Measurements from ENCODE around the gene TXNRD2. TPM values are rescaled to one million over a fixed set of nuclear protein-coding genes. Genes with fewer than 3 reads are reported as not detected.

Gene TXNRD2
- polyA plus RNA-seq, 1 donor from 2014 or later: 17.3 TPM

GRCh38 chr22:19863571-19863970 is 78.0 kb downstream of the TXNRD2 start:
- H3K4me3 Mint-ChIP-seq: peak overlapping the region in 1 of 4 donors; percentile 43
- H3K27me3 Mint-ChIP-seq: no peaks in the 10 kb centered on the region
- H3K27ac Mint-ChIP-seq: no peak overlapping the region
- peaks cover 6% of the 10 kb centered on the region for H3K36me3 Mint-ChIP-seq
- no peaks in the 10 kb centered on the region for H3K9me3 Mint-ChIP-seq
- peaks cover 0 to 3% (median 0%) of the 10 kb centered on the region in 3 donors for H3K4me1 Mint-ChIP-seq

GRCh38 chr22:19862619-19863246 is 78.9 kb downstream of the TXNRD2 start:
- Mint-ChIP-seq H3K4me3 (no peak overlapping the region), H3K36me3 (peaks cover 6% of the 10 kb centered on the region), H3K9me3 (no peaks in the 10 kb centered on the region), H3K27me3 (no peaks in the 10 kb centered on the region), H3K4me1 (peaks cover 0 to 3% (median 0%) of the 10 kb centered on the region in 3 donors), H3K27ac (no peak overlapping the region)

DNA sequence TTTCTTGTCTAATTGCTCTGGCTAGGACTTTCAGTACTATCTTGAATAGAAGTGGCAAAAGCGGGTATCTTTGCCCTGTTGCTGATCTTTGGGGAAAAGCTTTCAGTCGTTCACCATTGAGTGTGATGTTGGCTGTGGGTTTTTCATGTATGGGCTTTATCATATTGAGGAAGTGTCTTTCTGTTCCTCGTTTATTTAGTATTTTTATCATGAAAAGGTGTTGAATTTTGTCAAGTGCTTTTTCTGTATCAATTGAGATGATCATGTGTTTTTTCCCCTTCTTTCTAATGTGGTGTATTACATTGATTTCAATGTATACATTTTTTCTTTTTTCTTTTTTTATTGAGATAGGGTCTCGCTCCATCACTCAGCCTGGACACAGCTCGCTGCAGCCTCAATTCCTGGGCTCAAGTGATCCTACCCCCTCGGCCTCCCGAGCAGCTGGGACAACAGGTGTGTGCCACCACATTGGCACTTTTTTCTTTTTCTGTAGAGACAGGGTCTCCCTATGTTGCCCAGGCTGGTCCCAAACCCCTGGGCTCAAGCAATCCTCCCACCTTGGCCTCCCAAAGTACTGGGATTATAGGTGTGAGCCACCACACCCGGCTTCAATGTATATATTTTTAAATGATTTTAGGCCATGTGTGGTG is 81.6 kb downstream of the TXNRD2 start:
- Mint-ChIP-seq H3K4me3 (peak overlapping the region in 1 of 4 donors; percentile 23), H3K4me1 (peaks cover 9 to 11% (median 10%) of the 10 kb centered on the region in 3 donors), H3K27ac (no peak overlapping the region), H3K36me3 (peaks cover 8% of the 10 kb centered on the region), H3K9me3 (no peaks in the 10 kb centered on the region), H3K27me3 (no peaks in the 10 kb centered on the region)

- H3K4me3 Mint-ChIP-seq: peak overlapping the region in 2 of 4 donors; percentile 14 to 93
- peak overlapping the region in 2 of 3 donors; percentile 66 to 69 for H3K27ac Mint-ChIP-seq
- no peaks in the 10 kb centered on the region for H3K27me3 Mint-ChIP-seq
- H3K36me3 Mint-ChIP-seq: peaks cover 5% of the 10 kb centered on the region
- no peaks in the 10 kb centered on the region for H3K9me3 Mint-ChIP-seq
- H3K4me1 Mint-ChIP-seq: peaks cover 21 to 26% (median 24%) of the 10 kb centered on the region in 3 donors
Measured at GRCh38 chr22:19857382-19857781, 84.2 kb downstream of the TXNRD2 start.

DNA sequence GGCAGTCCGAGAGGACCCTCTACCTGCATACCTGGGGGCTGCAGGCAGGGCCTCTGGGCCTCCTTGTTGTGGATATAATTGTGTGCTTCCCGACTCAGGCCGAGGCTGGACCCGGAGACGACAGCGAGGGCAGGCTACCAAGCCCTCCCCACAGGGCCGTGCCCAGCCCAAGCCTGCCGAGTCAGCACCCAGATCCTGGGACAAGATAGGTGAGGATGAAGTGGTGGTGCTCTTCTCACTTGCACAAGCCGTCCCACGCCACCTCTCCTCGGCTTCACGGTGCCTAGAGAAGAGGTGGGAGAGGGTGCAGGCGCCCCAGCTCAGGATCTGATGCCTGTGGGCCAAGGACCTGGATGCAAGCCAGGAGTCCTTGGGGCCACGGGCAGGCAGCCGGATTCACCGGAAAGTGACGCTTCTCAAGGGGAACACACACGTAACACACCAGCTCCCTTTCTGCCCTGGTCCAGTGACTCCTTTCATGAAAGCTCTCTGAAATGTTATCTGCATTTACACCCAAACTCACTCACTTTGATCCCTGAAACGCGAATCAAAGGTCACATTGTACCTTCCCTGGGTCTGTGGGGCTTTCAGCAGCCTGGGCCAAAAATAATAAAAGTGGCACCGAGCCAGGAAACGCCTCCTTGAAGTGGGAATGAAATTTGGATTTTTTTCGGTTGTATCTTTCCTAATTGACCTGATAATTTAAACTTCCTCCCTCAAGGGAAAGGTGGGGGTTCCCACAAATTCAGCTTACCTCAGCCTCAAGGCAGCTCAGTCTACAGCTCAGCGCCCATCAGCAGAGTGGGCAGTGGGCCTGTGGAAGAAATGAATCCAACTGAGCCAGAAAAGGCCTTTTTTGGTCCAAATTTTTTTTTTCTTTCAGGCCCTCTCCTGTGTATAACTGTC is 85.9 kb downstream of the TXNRD2 start:
- no peaks in the 10 kb centered on the region for H3K27me3 Mint-ChIP-seq
- H3K4me1 Mint-ChIP-seq: peaks cover 21 to 26% (median 26%) of the 10 kb centered on the region in 3 donors
- peaks cover 4% of the 10 kb centered on the region for H3K36me3 Mint-ChIP-seq
- peak overlapping the region; percentile 92 to 96 (median 94) for H3K4me3 Mint-ChIP-seq
- peak overlapping the region; percentile 69 to 96 (median 95) for H3K27ac Mint-ChIP-seq
- H3K9me3 Mint-ChIP-seq: no peaks in the 10 kb centered on the region

DNA sequence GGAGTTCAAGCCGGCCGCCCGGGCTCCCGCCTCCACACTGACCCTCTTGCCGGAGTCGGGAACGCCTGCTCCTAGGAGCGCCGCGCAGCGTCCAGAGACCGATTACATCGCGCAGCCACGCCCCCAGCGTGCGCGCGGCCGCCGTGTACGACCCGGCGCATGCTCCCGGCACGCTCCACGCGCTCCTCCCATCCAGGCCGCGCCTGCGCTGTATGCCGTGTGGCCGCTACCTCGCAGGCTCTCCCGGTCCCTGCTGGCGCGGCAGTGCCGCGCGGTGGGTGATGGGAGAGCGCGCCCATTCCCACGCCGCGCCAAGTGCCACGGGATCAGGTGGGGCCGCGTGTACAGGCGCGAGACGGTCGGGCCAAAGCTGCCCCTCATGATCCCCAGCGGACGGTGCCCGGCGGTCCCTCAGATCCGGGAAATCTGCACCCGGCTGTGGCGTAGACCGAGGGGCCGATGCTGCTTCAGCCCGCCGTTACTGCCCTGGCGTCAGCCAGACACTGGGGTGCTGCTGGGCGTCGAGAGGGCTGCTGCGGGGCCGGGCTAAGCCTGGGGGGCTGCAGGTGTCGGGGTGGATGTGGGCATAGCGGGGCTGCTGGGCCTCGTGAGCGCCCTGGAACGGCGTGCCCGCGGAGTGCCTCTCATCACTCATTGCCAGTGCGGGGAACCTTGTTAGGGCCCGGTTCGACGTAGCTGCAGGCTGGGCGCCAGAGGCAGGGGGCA is 86.7 kb downstream of the TXNRD2 start, which contains the start of the genes GNB1L and RTL10:
GNB1L (minus strand) TSS at position 97 of the 726 bp plus-strand sequence. CDS start 33,519 bp downstream, outside the sequence.
RTL10 (minus strand) TSS at position 97 of the 726 bp plus-strand sequence. CDS start 2,613 bp downstream, outside the sequence.
- no peaks in the 10 kb centered on the region for H3K27me3 Mint-ChIP-seq
- peaks cover 6% of the 10 kb centered on the region for H3K36me3 Mint-ChIP-seq
- peaks cover 21 to 26% (median 26%) of the 10 kb centered on the region in 3 donors for H3K4me1 Mint-ChIP-seq
- no peaks in the 10 kb centered on the region for H3K9me3 Mint-ChIP-seq
- H3K27ac Mint-ChIP-seq: peak within 1 kb of the TSS; percentile 89 to 96 (median 95)
- peak within 1 kb of the TSS; percentile 92 to 96 (median 94) for H3K4me3 Mint-ChIP-seq

DNA sequence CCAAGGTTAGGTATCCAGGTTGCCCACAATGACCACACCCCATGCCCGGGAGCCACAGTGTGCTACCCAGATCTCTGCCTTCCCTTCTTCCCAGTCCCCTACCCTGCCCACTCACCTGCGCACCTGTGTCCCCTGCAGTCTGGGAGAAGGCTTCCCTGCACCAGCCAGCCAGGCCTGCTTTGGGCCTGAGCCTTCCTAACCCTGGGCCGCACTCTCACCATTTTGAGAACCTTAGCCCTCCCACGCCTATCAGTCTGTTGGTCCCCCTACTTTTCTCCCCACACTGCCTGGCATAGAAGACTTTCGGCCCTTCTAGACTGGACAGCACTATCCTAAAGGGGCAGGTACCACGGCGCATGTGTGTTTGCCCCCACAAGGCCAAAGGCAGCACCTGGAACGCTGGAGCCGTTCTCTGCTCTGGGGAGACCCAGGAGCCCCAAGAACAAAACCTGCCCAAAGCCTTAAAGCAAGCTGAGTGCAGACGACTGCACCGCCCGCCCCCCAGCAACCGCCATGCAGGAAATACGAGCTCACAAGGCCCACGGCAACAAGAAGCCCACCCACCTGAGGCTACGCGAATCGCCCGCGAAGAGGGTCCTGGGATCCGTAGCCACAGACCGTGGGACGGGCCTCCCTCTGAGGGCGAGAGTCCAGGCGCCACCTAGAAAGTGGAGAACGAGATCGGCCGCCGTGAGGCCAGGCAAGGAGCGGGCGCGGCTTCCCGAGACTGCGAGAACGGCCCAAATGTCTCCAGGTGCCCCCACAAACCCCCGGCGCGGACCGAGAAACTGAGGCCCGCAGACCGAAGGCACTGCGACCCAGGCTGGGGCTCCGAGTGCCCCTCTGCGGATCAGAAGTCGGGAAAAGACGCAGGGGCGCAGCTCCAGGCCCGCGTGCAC is 87.5 kb downstream of the TXNRD2 start:
- Mint-ChIP-seq H3K27me3 (no peaks in the 10 kb centered on the region), H3K9me3 (no peaks in the 10 kb centered on the region), H3K4me1 (peaks cover 18 to 26% (median 26%) of the 10 kb centered on the region in 3 donors), H3K4me3 (peak overlapping the region; percentile 92 to 96 (median 94)), H3K36me3 (peaks cover 4% of the 10 kb centered on the region), H3K27ac (peak overlapping the region; percentile 86 to 96 (median 89))

DNA sequence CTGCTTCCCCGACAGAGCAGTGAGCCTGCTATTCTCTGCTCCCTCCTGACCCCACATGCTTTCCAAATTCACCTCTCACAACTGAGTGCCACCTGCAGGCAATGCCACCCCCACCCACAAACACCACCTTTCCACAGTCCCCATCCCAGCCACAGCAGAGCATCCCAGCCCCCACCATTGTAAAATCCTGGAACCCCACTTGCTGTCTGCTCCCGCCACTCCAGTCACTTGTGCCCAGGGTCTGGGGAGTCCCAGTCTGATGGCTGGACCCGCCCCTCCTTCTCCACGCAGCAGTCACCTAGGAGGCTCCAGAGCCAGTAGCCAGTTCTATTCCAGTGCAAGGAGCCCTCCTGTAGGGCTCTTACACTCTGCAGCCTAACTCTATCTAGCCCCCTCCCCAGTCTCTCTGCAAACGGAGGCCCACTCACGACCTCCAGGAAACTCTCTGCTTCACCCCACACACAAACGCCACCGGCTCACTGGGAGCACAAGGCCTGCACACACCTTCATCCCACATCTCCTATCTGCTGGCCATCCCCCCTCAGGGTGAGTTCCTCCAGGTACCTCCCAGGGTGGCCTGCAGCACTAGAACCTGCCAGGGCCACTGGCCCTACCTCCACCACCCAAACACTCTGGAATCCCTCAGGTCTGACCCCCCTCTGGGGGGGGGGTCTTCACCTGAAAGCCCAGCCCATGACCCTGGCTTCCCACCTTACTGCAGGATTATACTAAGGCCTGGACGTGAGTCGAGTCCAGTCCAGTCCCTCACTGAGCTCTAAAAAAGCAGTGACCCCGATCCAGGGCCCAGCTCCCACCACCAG is 88.3 kb downstream of the TXNRD2 start:
- no peaks in the 10 kb centered on the region for H3K9me3 Mint-ChIP-seq
- H3K27ac Mint-ChIP-seq: peak overlapping the region in 2 of 3 donors; percentile 89 to 96
- peak overlapping the region; percentile 92 to 96 (median 94) for H3K4me3 Mint-ChIP-seq
- H3K36me3 Mint-ChIP-seq: peaks cover 4% of the 10 kb centered on the region
- H3K4me1 Mint-ChIP-seq: peaks cover 18 to 26% (median 26%) of the 10 kb centered on the region in 3 donors
- no peaks in the 10 kb centered on the region for H3K27me3 Mint-ChIP-seq

DNA sequence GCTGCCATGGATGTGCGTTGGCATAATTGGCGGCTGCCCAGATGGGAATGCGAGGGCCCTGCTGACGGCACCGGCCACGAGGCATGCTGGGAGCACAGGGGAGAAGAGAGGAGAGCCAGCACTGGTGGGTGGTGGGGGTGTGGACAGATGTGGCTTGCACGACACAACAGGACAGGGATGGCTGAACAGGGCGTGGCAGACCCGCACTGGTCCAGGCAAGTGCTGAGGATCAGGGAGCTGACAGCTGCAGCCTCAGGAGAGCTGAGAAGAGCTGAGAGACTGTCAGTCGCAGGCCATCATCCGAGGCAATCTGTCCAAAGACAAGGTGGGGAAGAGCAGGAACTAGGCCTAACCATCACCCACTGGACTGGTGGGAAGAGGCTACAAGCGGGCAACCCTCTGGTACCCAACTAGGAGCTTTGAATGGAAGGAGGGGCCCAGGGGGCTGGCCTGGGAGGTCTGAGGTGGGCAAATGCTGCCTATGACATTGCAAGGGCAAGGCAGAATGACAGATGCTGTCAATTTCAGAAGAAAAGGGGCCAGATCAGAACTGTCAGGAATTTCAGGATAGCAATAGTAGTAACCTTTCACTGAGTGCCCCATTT is 89.3 kb downstream of the TXNRD2 start:
- Mint-ChIP-seq H3K27me3 (no peaks in the 10 kb centered on the region), H3K27ac (peak overlapping the region in 1 of 3 donors; percentile 89), H3K9me3 (no peaks in the 10 kb centered on the region), H3K4me1 (peaks cover 18 to 25% (median 23%) of the 10 kb centered on the region in 3 donors), H3K36me3 (peaks cover 4% of the 10 kb centered on the region), H3K4me3 (peak overlapping the region in 2 of 4 donors; percentile 13 to 93)

DNA sequence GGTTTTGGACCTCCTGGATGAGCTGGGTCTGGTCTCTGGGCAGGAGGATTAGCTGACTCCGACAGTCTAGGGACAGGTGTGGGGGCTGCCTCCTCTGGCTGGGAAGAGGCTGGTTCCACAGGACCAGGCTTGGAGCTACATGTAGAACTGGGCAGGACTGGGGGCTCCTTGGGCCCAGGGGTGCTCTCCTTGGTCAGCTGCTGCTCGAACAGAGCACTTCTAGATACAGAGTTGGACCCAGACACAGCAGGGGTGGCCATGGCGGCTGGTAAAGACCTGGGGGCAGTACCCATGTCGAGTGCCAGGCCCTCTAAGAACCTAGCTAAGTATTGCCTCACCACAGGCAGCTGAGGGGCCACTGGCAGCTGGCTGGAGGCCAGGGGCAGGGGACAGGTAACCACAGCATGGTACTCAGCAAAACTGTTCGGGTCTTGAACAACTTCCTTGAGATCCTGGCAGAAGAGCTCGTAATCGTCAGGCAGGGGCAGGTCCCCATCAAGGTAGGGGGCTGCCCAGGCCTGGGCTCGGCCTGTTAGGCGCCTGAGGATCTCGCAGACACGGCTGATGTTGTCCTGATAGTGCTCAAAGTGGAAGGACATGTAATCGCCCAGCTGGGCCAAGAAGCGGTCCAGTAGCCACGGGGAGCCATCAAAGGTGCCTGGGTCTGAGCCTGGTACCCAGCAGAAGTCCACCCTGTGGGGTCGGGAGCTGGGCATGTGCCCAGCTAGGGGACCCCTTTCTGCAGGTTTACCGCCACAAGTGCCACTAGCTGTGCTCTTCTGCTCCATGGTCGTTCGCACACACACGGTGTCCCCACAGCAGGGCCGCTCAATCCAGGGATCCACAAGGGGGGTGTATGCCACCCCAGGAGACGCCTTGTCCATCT is 90.1 kb downstream of the TXNRD2 start:
- peaks cover 2% of the 10 kb centered on the region for H3K36me3 Mint-ChIP-seq
- peak overlapping the region in 1 of 3 donors; percentile 42 for H3K27ac Mint-ChIP-seq

GRCh38 chr22:19850763-19851109 is 90.9 kb downstream of the TXNRD2 start:
- Mint-ChIP-seq H3K4me3 (peak overlapping the region in 1 of 4 donors; percentile 14), H3K36me3 (peaks cover 2% of the 10 kb centered on the region), H3K27me3 (no peaks in the 10 kb centered on the region), H3K4me1 (peaks cover 12 to 21% (median 16%) of the 10 kb centered on the region in 3 donors), H3K9me3 (no peaks in the 10 kb centered on the region), H3K27ac (peak overlapping the region in 2 of 3 donors; percentile 42 to 67)

More for the DNA sequence above, 90.1 kb downstream of the TXNRD2 start:
- Mint-ChIP-seq H3K4me1 (peaks cover 18 to 22% (median 21%) of the 10 kb centered on the region in 3 donors), H3K9me3 (no peaks in the 10 kb centered on the region), H3K4me3 (peak overlapping the region in 1 of 4 donors; percentile 93), H3K27me3 (no peaks in the 10 kb centered on the region)
